Activated naive CD8-positive, alpha-beta T cell treated with anti-CD3 and anti-CD28 coated beads for 36 hours (primary cell): Measurements from ENCODE around the gene LAMA3. TPM values are rescaled to one million over a fixed set of nuclear protein-coding genes. Genes with fewer than 3 reads are reported as not detected.

Experiments
- DNase-seq: peaks from one replicate; pipeline ENCODE4 v3.0.0; 2021
- H3K27ac Mint-ChIP-seq: one replicate; pipeline ENCODE4 v1.8.0; 2022; ENCODE audit warnings: mild to moderate bottlenecking, moderate library complexity, mixed read lengths
- H3K27me3 Mint-ChIP-seq: one replicate; pipeline ENCODE4 v1.8.0; 2022; ENCODE audit warnings: mild to moderate bottlenecking, mixed read lengths
- H3K36me3 Mint-ChIP-seq: one replicate; pipeline ENCODE4 v1.8.0; 2021; ENCODE audit warnings: mild to moderate bottlenecking, mixed read lengths
- H3K4me1 Mint-ChIP-seq: one replicate; pipeline ENCODE4 v1.8.0; 2021; ENCODE audit warnings: mixed read lengths
- H3K4me3 Mint-ChIP-seq: one replicate; pipeline ENCODE4 v1.8.0; 2022; ENCODE audit warnings: mild to moderate bottlenecking, moderate library complexity, mixed read lengths
- H3K9me3 Mint-ChIP-seq: one replicate; pipeline ENCODE4 v1.8.0; 2022; ENCODE audit warnings: mixed read lengths
- total RNA-seq, 2 experiments: library from RNA; stranded (reverse); gene quantifications; one replicate each; pipeline ENCODE4 v1.2.3, GENCODE V29; 2021

The LAMA3 gene
- total RNA-seq, 2 experiments from 2014 or later = 0.31 to 0.42 TPM

- Mint-ChIP-seq H3K4me1 (peaks cover 54% of the 10 kb centered on the region), H3K27me3 (no peaks in the 10 kb centered on the region), H3K36me3 (peaks cover 9% of the 10 kb centered on the region), H3K9me3 (peaks cover 5% of the 10 kb centered on the region), H3K4me3 (no peak overlapping the region), H3K27ac (no peak overlapping the region)
- no peak for DNase-seq
These were observed 301.5 kb downstream of the LAMA3 start for GRCh38 chr18:23990474-23991410.

DNA sequence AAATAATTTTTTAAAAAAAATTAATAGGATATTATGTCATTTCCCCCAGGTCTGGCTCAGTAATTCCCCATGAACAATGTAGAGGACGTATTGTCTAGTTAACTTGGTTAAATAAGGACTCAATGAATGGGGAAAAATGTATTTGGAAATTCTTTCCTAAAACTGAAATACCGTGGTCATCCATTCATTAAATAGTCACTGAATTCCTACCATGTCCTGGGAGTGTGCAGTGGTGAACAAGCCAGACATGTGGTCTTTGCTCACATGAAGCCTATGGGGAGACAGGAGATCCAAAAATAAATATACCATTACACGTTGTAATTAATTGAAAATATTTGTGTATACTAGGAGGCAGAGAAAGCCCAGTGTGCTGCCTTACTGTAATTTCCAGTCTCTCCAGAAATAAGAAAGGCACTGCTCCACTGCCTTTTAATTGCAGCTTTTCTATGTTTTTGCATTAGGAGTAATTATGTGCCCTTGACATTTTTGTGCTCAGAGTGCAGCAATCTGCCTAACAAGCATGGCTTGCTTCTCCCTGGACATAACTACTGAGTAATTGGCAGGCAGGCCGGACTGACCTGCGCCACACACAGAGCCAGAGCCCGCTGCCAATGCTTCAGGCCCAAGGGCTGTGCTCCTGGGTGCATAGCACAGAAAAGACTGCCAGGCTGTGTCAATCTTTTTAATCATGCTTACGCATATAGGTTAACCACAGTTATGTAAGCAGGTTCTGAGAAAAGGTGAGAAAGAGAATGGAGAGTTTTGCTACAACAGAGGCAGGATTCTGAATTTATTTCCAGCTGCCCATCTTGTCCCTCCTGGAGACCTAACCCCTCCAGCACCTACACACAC lies 303.1 kb downstream of the LAMA3 start:
- H3K4me1 Mint-ChIP-seq = peaks cover 41% of the 10 kb centered on the region
- H3K27me3 Mint-ChIP-seq = no peaks in the 10 kb centered on the region
- peak overlapping the region; percentile 61 for H3K4me3 Mint-ChIP-seq
- peak overlapping the region; percentile 81 for H3K27ac Mint-ChIP-seq
- DNase-seq = peak; percentile 49
- H3K9me3 Mint-ChIP-seq = no peaks in the 10 kb centered on the region
- peaks cover under 1% of the 10 kb centered on the region for H3K36me3 Mint-ChIP-seq

- DNase-seq = no peak
- Mint-ChIP-seq H3K9me3 (no peaks in the 10 kb centered on the region), H3K4me3 (peak overlapping the region; percentile 61), H3K4me1 (peaks cover 39% of the 10 kb centered on the region), H3K27ac (peak overlapping the region; percentile 81), H3K36me3 (no peaks in the 10 kb centered on the region), H3K27me3 (no peaks in the 10 kb centered on the region)
These were observed 303.7 kb downstream of the LAMA3 start for GRCh38 chr18:23992941-23993280.

GRCh38 chr18:23994361-23994902 lies 305.2 kb downstream of the LAMA3 start:
- Mint-ChIP-seq H3K27ac (no peak overlapping the region), H3K4me3 (no peak overlapping the region), H3K27me3 (no peaks in the 10 kb centered on the region), H3K9me3 (no peaks in the 10 kb centered on the region), H3K36me3 (no peaks in the 10 kb centered on the region), H3K4me1 (peaks cover 39% of the 10 kb centered on the region)
- DNase-seq = no peak

DNA sequence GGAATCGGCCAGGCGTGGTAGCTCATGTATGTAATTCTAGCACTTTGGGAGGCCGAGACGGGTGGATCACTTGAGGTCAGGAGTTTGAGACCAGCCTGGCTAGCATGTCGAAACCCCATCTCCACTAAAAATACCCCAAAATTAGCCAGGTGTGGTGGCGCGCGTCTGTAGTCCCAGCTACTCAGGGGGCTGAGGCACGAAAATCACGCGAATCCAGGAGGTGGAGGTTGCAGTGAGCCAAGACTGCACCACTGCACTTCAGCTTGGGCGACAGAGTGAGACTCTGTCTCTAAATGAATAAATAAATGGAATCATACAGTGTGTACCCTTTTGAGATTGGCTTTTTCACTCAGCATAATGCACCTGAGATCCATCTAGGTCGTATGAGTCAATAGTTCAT lies 305.9 kb downstream of the LAMA3 start:
- Mint-ChIP-seq H3K36me3 (no peaks in the 10 kb centered on the region), H3K4me3 (no peak overlapping the region), H3K4me1 (peaks cover 35% of the 10 kb centered on the region), H3K27ac (no peak overlapping the region), H3K27me3 (no peaks in the 10 kb centered on the region), H3K9me3 (no peaks in the 10 kb centered on the region)
- no peak for DNase-seq

- Mint-ChIP-seq H3K27me3 (no peaks in the 10 kb centered on the region), H3K36me3 (no peaks in the 10 kb centered on the region), H3K9me3 (no peaks in the 10 kb centered on the region), H3K4me3 (no peak overlapping the region), H3K27ac (no peak overlapping the region), H3K4me1 (peaks cover 37% of the 10 kb centered on the region)
- DNase-seq = no peak
These were observed 308.8 kb downstream of the LAMA3 start for GRCh38 chr18:23998018-23998417.

DNA sequence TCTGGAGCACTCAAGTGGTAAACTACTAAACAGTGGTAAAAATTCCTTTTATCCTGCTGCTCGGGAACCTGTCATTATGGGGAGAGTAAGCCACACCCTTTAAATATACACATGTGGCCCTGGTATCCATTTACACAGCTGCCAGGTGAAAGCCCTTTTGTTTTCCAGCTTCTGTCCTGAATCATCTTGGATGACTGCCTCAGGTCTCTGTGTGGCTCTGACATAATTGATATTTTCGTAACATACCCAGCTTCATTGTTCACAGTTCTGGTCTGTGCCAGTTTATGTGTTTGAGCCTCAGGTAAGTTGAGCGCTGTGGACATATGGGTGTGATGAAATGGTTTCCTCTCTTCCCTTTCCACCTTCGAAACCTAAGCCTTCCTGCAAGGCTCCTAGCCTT lies 309.6 kb downstream of the LAMA3 start:
- H3K36me3 Mint-ChIP-seq = no peaks in the 10 kb centered on the region
- peaks cover 36% of the 10 kb centered on the region for H3K4me1 Mint-ChIP-seq
- H3K27ac Mint-ChIP-seq = no peak overlapping the region
- no peak for DNase-seq
- H3K9me3 Mint-ChIP-seq = no peaks in the 10 kb centered on the region
- H3K27me3 Mint-ChIP-seq = no peaks in the 10 kb centered on the region
- no peak overlapping the region for H3K4me3 Mint-ChIP-seq

DNA sequence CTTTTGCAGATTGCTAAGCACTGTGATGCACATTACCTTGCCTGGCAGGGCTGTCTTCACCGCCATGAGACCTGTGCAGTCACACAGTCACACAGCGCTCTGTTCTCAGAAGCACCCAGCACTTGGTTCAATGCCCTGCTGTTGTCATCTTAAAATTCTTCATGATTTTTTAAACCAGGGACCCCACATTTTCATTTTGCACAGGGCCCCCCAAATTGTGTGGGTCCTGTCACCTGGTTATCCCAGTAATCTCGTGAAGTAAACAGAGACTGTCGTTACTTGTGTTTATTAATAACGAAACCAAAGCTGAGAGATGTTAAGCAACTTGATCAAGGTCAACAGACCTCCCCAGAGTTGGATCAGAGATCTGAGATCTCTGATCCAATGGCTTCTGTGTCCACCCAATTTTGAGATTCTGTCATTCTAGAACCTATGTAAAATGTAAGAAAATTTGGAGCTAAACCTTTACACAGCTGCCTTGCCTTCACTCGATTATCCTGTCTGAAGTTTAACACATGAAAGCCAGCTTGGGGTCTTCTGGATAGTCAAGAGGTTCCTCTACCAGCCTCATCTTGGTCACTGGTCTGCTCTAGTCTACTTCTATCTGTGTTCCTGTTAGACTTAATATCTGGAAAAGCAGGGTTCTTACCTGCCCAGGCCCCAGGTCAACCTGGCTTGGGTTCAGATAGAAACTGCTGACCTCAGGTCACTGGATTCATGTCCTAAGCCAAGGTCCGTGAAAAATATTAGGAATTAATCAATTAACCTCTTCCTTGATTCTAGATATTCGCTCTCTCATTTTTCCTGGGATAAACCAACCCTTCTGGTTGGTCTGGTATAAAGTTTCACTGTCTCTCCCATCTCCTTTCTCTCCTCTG lies 311.6 kb downstream of the LAMA3 start:
- H3K36me3 Mint-ChIP-seq = no peaks in the 10 kb centered on the region
- no peak overlapping the region for H3K4me3 Mint-ChIP-seq
- no peak overlapping the region for H3K27ac Mint-ChIP-seq
- peaks cover 30% of the 10 kb centered on the region for H3K4me1 Mint-ChIP-seq
- H3K27me3 Mint-ChIP-seq = no peaks in the 10 kb centered on the region
- no peaks in the 10 kb centered on the region for H3K9me3 Mint-ChIP-seq
- DNase-seq = no peak

GRCh38 chr18:24002479-24002878 lies 313.2 kb downstream of the LAMA3 start:
- no peak for DNase-seq
- no peak overlapping the region for H3K4me3 Mint-ChIP-seq
- no peak overlapping the region for H3K27ac Mint-ChIP-seq
- H3K4me1 Mint-ChIP-seq = peaks cover 33% of the 10 kb centered on the region
- H3K36me3 Mint-ChIP-seq = no peaks in the 10 kb centered on the region
- H3K9me3 Mint-ChIP-seq = no peaks in the 10 kb centered on the region
- no peaks in the 10 kb centered on the region for H3K27me3 Mint-ChIP-seq

DNA sequence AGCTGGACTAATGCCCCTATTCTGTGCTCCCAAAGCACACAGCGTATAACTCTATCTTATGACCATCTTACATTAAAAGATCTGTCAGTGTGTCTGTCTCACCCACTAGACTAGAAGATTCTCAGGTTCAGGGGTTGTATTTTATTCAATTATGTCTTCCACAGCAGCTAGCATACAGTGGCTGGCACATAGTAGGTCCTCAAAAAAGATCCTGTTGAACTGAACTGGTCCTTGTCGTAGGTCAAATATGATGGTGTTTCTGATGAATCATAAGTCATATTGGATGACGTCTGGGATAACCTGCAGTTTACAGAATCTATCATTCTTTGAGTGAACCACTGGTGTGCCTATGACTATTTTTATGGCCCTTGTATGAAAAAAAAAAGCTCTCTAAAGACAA lies 314.0 kb downstream of the LAMA3 start:
- Mint-ChIP-seq H3K4me3 (no peak overlapping the region), H3K4me1 (peaks cover 38% of the 10 kb centered on the region), H3K36me3 (no peaks in the 10 kb centered on the region), H3K27ac (no peak overlapping the region), H3K9me3 (no peaks in the 10 kb centered on the region), H3K27me3 (no peaks in the 10 kb centered on the region)
- DNase-seq = no peak

DNA sequence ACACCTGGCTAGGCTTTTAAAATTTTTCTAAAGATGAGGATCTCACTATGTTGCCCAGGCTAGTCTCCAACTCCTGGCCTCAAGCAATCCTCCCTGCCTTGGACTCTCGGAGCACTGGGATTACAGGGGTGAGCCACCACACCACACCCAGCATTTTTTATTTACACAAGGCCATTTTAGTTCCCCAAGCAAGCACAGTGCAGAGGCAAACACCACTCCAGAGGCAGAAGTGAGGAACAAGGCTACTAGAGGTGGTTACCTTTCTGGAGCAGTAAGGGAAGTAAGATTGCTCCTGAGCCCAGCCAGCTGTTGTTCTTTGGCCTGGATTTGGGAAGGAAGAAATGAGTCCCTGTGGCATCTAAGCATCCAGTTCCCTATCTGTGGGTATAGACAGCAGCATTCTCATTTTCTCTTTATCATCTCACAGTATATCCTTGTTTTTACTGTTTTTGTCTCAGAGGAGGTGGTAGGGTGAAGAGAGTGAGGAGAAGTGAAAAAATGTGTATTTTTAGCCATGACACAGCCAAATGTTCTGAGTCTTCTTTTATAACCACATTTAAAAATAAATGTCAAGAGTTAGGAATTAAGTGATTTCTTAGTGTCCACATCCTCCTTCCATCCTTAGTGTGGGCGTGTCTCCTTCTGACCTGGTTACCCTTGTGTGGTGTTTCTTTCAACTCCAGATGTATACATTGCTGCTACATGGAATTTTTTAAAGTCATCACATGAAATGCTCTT lies 314.8 kb downstream of the LAMA3 start:
- no peaks in the 10 kb centered on the region for H3K27me3 Mint-ChIP-seq
- H3K27ac Mint-ChIP-seq = no peak overlapping the region
- no peak for DNase-seq
- H3K4me1 Mint-ChIP-seq = peaks cover 46% of the 10 kb centered on the region
- no peaks in the 10 kb centered on the region for H3K9me3 Mint-ChIP-seq
- no peak overlapping the region for H3K4me3 Mint-ChIP-seq
- H3K36me3 Mint-ChIP-seq = no peaks in the 10 kb centered on the region
